SIG-M5 (cell line): ENCODE results near the gene SLC12A8.

ENCODE experiments used
- DNase-seq: peaks from one replicate; lab custom pipeline; 2025; lab: John Stamatoyannopoulos, UW

Gene SLC12A8

DNA sequence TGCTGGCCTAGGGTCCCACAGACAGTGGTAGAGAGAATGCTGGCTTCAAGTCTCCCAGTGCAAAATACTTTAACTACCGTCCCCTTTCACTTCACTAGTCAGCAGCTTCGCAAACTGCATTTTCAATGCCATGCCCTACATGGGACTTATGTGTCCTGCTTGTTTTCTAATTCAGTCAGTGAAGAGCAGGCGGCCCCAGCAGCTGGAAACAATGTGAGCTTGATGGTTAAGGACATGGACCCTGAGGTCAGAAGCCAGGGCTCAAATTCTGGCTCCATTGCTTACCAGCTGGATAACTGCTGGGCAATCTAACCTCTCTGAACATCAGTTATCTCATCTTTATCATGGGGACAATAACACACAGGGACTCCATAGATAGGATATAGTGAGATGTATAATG is 58.4 kb downstream of the SLC12A8 start:
- no peak for DNase-seq

DNA sequence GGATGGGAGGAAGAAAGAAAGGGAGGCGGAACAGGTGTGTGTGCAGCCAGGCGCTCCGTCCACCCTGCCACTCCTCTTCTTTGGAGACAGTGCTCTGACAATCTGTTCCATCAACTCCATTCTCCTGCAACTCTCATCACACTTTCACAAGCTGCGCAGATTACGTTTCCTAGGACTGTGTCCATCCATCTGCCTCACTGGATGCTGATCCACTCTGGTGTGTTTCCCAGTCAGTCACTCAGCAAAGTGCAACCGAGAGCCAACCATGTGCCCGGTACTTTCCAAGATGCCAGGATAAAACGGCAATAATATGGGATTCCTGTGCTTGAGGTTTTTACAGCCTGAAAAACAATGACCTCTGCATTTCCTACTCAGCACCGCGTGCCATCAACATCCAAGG is 59.6 kb downstream of the SLC12A8 start:
- DNase-seq: no peak

DNA sequence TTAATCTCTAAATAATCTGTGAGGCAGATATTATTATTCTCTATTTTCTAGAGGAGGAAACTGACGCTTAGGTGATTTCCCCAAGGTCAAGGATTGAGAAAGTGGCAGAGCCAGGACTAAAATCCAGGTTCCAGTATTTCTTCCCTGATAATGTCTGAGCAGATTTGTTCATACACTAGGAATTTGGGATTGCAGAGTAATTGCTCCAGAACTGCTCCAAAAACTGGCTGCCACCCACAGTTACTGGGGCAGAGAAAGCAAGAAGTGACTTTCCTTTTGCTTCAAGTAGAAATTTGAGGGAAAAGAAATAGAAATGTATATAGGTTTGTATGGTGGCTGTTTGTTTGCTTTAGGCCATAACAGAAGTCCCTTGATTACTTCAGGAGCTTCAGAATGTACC is 60.6 kb downstream of the SLC12A8 start:
- DNase-seq: no peak

DNA sequence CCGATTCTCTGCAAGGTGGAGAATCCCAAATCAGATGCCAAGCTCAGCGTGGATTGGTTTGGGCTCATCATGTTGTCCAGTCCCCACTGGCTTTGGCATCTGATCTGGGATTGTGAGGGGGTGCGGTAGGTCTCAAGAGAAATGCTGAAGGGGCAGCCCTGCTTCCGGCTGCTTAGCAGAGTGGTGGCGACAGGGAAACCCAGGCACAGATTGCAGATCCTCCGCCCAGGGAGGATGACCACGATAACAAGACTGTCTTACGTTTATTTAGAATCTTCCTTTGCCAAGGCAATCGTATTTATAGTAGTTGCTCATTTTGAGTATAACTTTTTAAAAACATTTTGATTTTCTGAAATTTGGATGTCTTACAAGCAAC is 61.1 kb downstream of the SLC12A8 start:
- DNase-seq: no peak

DNA sequence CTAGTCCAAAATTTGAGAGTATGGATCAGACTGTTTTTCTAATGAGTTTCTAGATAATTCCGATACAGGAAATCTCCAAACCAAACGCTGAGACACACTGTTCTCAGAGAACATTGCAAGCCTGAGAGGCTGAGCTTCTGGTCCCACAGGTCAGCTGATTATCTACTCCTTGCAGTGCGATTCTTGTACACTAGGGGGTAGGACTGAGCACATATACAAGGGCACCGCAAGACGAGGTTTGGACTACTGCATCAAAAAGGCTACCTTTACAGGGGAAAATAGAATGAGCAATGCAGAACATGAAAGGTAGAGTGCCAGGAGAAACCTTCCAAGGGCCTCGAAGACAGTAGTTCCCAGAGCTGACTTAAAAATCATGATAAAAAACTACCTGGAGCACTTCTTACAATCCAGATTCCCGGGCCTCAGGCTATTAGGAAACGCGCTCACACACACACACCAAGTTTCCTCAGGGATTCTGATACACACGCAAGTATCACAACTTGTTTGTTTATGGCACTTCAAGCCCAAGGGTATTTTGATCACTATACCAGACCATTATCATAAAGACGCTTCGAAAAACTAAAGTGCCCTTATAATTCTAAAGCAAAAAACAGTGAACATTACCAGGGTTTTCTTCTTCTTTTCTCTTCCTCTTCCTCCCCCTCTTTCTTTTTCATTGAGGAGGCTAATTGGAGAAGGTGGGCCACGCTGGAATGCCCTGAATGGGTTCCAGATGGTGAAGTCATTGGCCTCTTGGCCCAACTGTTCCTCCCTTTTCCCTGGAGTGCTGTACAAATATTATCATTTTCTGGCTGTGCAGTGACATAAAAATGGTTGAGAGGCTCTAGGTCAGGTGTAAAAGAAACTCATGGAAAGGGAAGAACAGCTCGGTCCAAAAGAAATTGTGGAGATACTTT is 61.8 kb downstream of the SLC12A8 start:
- no peak for DNase-seq

GRCh38 chr3:125149462-125149861 is 63.1 kb downstream of the SLC12A8 start:
- no peak for DNase-seq

GRCh38 chr3:125148836-125149235 is 63.7 kb downstream of the SLC12A8 start:
- DNase-seq: no peak

DNA sequence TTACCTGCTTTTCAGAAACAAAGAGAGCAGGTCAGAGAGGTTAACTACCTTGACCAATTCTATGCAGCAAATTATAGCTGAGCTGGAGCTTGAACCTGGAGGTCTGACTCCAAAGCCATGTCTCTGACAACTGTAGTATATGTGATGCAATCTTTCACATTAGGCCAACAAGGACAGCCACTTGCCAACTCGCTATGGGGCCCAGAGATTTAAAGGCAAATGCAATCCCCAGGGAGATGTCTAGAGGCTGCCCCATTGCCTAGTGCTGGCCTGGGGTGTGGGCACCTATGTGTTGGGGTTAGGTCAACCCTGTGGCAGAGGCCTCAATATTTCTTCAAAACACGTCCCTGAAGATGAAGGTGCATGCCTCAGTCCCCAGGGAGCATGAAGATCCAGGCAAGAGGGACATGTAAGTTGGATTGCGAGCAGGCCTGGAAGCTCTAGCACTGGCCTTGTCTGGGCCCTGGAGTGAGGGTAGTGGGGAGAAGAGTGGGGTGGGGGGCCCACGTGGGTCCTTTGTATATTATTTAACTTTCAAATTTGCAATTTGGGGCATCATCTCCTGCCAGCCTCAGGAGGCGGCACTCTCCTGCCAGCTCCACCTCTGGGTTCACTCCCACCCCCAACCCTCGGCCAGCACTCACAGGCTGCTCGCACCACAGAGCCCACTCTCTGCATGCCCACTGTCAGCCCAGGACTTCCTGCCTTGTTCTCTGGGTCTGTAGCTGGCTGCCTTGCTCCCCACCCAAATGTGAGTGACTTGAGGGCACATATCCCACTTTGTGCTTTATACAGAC is 64.3 kb downstream of the SLC12A8 start:
- no peak for DNase-seq

GRCh38 chr3:125147491-125147820 is 65.1 kb downstream of the SLC12A8 start:
- DNase-seq: no peak

GRCh38 chr3:125146626-125147490 is 65.7 kb downstream of the SLC12A8 start:
- no peak for DNase-seq

- peak; percentile 63 for DNase-seq
Observed at GRCh38 chr3:125145751-125146475, 66.6 kb downstream of the SLC12A8 start.

DNA sequence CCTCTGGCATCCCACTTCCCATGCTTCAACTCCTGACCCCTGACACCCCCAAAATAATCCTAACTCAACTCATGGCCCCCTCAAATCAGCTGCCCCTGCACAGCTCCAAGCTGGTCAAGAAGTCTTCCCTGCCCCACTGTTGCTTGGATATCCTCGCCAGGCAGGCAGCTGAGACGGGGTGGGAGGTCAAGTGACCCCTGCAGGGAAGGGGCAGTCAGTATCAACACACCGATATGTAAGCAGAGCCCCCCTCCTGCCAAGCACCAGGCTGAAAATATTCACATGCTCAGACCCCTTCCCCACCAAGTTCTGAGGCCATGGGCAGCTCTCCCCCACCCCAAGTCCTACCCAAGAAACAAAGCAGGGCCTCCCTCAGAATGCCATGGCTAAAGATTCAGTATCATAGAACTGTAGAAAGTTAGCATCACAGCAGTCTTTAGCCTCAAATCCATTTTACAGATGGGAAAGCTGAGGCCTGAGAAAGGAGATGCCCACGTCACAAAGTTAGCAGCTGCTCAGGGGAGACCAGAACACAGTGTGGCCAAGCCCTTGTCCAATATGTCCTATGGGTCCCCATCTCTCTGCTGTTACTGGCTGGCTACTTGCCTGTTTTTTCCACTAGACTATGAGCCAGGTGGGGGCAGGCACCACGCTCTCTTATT is 67.8 kb downstream of the SLC12A8 start:
- DNase-seq: no peak

DNA sequence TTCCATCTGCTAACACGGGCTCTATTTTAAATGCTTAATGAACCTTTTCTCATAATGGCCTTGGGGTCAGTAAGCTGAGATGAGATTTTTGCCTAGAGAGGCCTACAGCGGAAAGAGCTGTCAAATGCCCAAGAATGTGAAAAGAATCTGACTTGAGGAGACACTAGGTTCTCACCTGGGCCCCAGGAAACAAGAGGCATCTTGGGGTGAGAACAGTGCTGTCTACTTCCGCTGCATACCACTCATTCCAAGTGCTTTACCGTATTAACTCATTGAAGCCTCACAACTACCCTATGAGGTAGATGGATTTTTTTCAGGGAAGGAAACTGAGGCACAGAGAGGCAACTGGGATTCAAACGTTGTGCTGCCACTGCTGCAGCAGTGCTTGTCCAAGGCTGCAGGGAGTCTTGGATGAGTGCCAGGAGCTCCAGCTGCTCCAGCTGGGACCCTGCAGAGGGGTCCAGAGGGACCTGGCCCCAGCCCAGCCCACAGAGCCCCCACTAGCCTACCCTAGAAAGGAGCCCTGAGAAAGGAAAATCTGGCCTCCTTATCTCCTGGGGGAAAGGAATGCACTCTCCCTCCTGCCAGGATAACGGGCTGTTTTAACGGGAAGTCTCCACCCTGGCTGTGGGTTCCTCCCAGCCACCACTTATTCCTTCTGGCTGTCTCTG is 68.4 kb downstream of the SLC12A8 start:
- DNase-seq: no peak

GRCh38 chr3:125143538-125143937 is 69.0 kb downstream of the SLC12A8 start:
- DNase-seq: no peak

DNA sequence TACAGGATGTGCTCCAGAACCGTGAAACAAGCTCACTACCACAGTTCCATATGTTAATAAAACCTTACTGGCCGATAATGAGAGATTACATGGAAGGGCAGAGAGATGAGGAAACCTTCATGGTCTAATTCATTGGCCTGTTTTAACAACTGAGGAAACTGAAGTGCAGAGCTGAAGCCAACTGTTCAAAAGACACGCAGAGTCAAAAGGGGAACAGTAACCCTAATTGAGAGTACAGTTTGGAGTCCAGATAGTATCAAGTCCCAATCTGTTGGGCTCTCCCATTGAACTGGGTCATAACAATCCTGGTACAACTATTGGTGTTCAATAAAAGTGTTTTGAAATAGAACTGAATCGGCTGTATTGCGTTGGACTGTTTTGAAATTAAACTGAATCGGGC is 69.6 kb downstream of the SLC12A8 start:
- no peak for DNase-seq

GRCh38 chr3:125142420-125142778 is 70.1 kb downstream of the SLC12A8 start:
- DNase-seq: no peak

DNA sequence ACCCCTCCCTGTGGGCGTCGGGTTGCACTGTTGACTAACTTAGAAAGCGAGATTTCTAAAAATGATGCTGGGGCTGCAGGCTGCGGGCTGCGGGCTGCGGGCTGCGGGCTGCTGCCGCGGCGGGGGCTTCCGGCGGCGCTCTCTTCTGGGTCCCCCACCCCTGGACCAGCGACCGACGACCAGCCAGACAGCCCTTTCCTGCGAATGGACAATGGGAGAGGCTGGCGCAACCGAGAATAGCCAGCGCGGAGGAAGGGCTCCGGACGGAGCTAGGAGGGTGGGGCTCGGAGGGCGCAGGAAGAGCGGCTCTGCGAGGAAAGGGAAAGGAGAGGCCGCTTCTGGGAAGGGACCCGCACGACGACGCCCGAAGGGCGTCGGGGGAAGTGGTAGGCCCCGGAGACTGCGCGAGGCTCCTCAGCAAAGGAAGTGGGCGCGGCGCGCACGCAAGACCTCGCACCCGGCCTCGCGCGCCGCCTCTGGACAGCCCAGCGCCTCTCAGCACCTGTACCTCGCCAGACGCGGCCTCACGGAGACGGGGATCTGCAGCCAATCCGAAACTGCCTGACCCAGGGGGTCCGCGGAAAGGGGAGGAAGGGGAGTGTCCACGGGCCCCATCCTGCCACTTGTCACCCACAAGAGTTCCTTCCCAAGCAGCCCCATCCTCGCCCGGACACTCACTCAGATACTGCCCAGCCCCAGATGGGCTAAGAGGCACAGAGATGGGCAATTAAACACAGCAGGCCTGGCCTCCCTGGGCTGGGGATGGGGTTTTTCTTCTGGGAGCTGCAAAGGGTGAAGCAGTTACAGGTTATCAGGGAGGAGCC is 70.7 kb downstream of the SLC12A8 start:
- no peak for DNase-seq

DNA sequence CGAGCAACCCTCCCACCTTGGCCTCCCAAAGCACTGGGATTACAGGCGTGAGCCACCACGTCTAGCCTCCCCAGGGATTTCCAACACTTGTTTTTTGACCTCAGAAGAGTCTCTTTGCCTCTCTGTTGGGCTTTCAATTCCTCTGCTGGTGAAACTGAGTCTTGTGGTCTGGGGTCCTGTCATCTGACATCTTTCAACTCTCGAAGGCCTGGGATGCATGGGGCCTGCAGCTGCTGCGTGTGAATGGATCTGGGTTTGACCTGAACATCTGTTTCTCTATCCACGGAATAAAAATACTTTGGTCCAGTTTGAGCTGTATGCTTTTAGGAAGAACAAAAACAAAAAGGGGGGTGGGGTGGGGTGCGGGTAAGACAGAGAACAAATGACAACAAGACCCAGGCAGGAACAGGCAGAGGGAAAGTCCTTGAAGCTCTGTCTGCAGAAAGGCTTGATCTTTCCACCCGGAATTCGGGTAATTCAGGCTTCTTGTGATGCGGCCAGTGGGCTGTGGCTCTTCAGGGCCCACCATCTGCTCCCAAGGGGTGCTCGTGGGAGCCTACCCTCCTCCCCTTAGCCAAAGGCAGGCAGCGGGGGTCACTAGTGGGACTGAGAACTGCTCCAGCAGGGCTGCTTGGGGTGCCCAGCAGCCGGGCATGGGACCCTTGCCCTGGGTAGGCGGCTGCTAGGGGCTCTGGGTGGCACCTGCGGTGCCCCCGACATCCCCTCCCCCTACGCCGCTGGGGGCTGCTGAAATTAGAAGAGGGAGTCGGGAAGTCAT is 71.5 kb downstream of the SLC12A8 start:
- no peak for DNase-seq
